NCI-H146 treated with DMSO at 0.1 percent for 48 hours (cell line): Measurements from ENCODE around the gene ZGPAT.

ENCODE experiments used
- DNase-seq: peaks from one replicate; lab custom pipeline; 2025; ENCODE audit not compliant: unreplicated experiment; lab: John Stamatoyannopoulos, UW

ZGPAT gene

DNA sequence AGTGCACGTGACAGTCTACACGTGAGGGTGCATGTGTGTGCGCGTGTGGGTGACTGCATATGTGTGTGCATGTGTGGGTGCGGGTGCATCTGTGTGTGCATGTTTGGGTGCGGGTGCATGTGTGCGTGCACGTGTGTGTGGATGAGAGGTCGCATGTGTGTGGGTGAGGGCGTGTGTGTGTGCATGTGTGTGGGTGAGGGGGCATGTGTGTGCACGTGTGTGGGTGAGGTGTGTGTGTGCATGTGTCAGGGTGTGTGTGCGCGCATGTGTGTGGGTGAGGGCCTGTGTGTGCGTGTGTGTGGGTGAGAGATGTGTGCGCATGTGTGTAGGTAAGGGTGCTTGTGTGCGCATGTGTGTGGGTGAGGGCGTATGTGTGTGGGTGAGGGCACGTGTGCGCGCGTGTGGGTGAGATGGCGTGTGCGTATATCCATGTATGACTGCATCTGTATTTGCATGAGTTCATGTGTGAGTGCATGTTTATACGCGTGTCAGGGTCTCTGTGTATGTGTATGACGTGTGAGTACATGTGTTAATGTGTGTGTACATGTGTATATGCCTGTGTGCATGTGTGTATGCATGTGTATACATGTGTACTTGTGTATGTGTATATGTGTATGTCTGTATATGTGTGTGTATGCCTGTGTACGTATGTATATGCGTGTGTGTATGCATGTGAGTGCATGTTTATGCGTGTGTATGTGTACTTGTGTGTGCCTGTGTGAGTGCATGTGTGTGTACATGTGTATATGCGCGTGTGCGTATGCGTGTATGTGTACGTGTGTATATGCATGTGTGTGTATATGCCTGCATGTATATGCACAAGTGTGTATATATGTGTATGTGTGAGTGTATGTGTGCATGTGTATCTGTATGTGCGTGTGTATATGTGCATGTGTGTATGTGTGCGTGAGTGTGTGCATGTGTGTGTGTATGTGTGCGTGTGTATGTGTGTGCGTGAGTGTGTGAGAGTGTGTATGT, 24.6 kb downstream of the ZGPAT start:
- DNase-seq, result no peak

GRCh38 chr20:63733117-63733516, 25.3 kb downstream of the ZGPAT start:
- DNase-seq, result no peak

- DNase-seq, result no peak
Measured at GRCh38 chr20:63733579-63734081, 25.8 kb downstream of the ZGPAT start.

- no peak for DNase-seq
Measured at GRCh38 chr20:63734111-63734945, 26.5 kb downstream of the ZGPAT start.

GRCh38 chr20:63734946-63735858, 27.4 kb downstream of the ZGPAT start:
- no peak for DNase-seq

DNA sequence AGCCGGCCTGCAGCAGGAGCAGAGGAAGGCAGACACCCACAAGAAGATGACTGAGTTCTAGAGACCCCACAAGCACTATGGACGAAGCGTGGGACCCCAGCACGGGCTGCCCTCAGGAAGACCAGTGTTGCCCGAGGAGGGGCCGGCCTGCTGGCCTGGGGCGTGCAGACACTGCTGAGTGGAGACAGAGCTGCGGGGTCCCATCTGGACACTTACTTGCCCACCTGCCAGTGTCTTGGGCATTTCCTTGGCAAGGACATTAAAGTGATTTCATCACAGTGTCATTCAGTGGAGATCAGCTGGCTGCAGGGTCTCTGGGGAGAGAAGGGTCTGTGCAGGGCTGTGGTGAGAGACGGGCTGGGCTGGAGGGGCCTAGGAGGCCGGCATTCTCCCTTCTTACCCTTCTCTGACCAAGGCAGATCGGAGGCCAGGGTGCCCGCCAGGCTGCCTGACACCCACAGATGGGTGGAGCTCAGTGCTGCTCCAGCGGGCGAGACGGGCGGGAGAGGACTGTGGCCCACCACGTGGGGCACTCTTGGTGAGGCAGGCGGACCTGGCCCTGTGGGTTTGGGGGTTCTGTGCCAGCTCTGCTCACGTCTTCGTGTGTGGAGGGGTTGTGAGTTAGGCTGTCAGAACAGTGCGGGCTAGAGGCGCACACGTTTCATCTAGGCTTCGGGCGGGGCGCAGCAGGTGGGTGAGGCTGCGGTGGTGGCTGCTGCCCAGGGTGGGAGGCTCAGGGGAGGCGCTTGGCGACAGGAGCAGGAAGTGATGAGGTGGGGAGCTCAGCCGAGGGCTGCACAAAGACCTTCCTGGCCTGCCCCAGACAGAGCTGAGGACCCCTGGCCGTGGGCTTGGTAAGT, 28.2 kb downstream of the ZGPAT start, which contains the start of gene LIME1:
Gene LIME1 (plus strand): TSS at position 806 of the 860 bp plus-strand sequence. CDS start 886 bp downstream, outside the sequence.
- no peak for DNase-seq

DNA sequence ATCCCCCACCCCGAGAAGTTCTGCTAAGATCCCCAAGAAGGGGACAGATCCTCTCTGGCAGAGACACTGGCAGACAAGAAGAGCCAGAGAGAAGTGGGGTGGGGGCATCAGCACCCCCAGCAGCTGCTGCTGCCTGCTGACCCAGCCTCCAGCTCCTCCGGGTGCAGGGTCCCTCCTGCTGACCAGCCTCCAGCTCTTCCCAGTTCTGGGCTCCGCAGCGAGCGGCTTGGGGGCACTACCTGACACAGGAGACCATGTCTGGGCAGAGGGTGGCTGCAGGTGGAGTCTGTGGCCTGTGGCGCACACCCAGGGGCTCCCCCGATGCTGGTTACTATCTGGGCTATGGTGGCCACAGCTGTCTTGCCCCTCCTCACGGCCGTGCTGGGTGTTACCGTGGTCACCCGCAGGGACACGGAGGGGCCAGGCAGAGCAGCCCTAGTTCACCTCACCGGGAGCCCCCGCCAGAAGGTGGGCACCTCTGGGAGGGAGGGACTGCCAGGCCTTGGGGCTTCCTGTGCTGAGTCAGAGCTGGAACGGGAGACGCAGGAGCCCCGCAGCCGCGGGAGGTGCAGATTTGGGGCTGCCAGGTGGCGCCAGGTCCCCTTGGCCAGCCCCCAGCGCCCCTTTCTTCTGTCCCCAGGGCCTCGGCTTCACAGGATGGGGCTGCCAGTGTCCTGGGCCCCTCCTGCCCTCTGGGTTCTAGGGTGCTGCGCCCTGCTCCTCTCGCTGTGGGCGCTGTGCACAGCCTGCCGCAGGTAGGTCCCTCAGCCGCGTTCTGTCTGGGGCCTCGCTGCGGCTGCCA, 29.3 kb downstream of the ZGPAT start:
- DNase-seq, result no peak

DNA sequence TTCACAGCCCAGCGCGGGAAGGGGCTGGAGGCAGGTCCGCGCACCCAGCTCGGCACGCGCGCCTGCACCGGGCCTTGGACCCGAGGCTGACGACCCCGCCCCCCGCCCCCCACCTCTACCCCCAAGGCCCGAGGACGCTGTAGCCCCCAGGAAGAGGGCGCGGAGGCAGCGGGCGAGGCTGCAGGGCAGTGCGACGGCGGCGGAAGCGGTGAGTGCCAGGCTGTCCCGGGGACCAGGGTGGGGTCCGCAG, 29.8 kb downstream of the ZGPAT start:
- no peak for DNase-seq

DNA sequence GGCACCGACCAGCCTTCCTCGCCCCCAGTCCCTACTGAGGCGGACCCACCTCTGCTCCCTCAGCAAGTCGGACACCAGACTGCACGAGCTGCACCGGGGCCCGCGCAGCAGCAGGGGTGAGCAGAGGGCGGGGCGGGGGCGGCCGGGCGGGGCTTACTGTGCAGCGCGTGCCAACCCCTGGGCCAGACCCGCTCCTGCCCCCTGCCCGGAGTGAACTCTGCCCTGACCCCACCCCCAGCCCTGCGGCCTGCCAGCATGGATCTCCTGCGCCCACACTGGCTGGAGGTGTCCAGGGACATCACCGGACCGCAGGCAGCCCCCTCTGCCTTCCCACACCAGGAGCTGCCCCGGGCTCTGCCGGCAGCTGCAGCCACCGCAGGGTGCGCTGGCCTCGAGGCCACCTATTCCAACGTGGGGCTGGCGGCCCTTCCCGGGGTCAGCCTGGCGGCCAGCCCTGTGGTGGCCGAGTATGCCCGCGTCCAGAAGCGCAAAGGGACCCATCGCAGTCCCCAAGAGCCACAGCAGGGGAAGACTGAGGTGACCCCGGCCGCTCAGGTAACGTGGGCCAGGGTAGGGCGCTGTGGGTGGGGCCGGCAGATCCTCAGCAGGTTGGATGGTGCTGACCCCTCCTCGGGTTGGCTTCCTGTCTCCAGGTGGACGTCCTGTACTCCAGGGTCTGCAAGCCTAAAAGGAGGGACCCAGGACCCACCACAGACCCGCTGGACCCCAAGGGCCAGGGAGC, 30.3 kb downstream of the ZGPAT start:
- DNase-seq, result no peak

DNA sequence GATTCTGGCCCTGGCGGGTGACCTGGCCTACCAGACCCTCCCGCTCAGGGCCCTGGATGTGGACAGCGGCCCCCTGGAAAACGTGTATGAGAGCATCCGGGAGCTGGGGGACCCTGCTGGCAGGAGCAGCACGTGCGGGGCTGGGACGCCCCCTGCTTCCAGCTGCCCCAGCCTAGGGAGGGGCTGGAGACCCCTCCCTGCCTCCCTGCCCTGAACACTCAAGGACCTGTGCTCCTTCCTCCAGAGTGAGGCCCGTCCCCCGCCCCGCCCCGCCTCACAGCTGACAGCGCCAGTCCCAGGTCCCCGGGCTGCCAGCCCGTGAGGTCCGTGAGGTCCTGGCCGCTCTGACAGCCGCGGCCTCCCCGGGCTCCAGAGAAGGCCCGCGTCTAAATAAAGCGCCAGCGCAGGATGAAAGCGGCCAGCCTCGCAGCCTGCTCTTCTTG, 30.9 kb downstream of the ZGPAT start:
- DNase-seq, result no peak

- DNase-seq, result no peak
Measured at GRCh38 chr20:63739130-63740069, 31.6 kb downstream of the ZGPAT start, which contains the start of gene SLC2A4RG. SLC2A4RG (plus strand) TSS chr20:63739776; CDS start chr20:63739913, 137 bp downstream.

- no peak for DNase-seq
Measured at GRCh38 chr20:63740070-63740626, 32.3 kb downstream of the ZGPAT start.

- DNase-seq, result peak; percentile 59
Measured at GRCh38 chr20:63740627-63741353, 33.0 kb downstream of the ZGPAT start.

DNA sequence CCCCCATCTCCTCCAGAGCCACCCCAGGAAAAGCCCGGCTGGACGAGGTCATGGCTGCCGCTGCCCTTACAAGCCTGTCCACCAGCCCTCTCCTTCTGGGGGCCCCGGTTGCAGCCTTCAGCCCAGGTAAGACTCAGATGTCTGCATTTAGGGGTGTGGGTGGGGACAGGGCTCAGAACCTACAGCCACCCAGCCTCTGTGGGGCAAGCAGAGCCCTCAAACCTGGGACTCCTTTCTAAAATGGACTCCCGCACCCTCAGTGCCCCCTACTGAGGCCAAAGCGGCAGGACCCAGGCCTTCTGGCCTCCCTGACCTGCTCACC, 33.5 kb downstream of the ZGPAT start:
- DNase-seq, result no peak

- no peak for DNase-seq
Measured at GRCh38 chr20:63741676-63742380, 34.0 kb downstream of the ZGPAT start.
